ENCODE data around the gene ARHGAP8. TPM values are rescaled to one million over a fixed set of nuclear protein-coding genes. Genes with fewer than 3 reads are reported as not detected.

ARHGAP8 gene
- total and polyA plus RNA-seq, 2 donors = 1.5 to 4.5 TPM

GRCh38 chr22:44773082-44773481, 20.7 kb downstream of the ARHGAP8 start:
- H3K27me3 ChIP-seq (ENCODE audit: control insufficient read depth in 2 of 2, insufficient read depth in 1 of 2, low read length in 1 of 2) = no peaks in the 10 kb centered on the region
- no peaks in the 10 kb centered on the region for H3K4me1 ChIP-seq (ENCODE audit: control insufficient read depth in 2 of 2, insufficient read depth in 2 of 2, low read length in 2 of 2)
- DNase-seq (ENCODE audit: low read depth in 6 of 9, low spot score in 9 of 9) = no peak
- H3K4me3 ChIP-seq (ENCODE audit: low read length in 2 of 2) = no peak overlapping the region
- no peaks in the 10 kb centered on the region for H3K36me3 ChIP-seq (ENCODE audit: control insufficient read depth in 2 of 2, insufficient read depth in 2 of 2, low read length in 1 of 2)
- 98% methylated on average over 1 of the region's 1 CpG for WGBS
- no peak overlapping the region for H3K27ac ChIP-seq (ENCODE audit: low read depth in 1 of 2, low read length in 1 of 2)
- H3K9me3 ChIP-seq (ENCODE audit: control insufficient read depth in 2 of 2, insufficient read depth in 1 of 2, low read length in 1 of 2) = peaks cover 0 to 9% of the 10 kb centered on the region in 2 donors

DNA sequence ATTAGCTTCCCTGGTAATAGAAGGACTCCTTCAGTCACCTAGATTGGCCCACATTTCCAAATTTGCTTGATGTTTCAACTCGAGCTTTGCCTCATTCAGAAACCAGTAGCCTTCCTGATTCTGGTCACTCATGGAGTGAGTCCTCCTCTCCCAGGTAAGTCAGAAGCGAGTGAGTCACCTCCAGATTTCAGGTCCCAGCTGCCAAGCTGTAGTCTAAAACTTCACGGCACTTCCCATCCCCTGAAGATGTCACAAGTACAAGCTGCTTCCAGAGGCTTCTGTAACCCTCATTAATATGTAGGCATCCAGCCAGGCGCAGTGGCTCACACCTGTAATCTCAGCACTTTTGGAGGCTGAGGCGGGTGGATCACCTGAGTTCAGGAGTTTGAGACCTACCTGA, 23.5 kb downstream of the ARHGAP8 start:
- no peak for DNase-seq (ENCODE audit: low read depth in 6 of 9, low spot score in 9 of 9)
- H3K27ac ChIP-seq (ENCODE audit: low read depth in 1 of 2, low read length in 1 of 2) = no peak overlapping the region
- H3K4me1 ChIP-seq (ENCODE audit: control insufficient read depth in 2 of 2, insufficient read depth in 2 of 2, low read length in 2 of 2) = no peaks in the 10 kb centered on the region
- H3K4me3 ChIP-seq (ENCODE audit: low read length in 2 of 2) = no peak overlapping the region
- 94% methylated on average over 5 of the region's 5 CpGs for WGBS
- H3K27me3 ChIP-seq (ENCODE audit: control insufficient read depth in 2 of 2, insufficient read depth in 1 of 2, low read length in 1 of 2) = no peaks in the 10 kb centered on the region
- no peaks in the 10 kb centered on the region for H3K36me3 ChIP-seq (ENCODE audit: control insufficient read depth in 2 of 2, insufficient read depth in 2 of 2, low read length in 1 of 2)
- H3K9me3 ChIP-seq (ENCODE audit: control insufficient read depth in 2 of 2, insufficient read depth in 1 of 2, low read length in 1 of 2) = peaks cover 0 to 9% of the 10 kb centered on the region in 2 donors

- Histone ChIP-seq H3K4me1 (ENCODE audit: control insufficient read depth in 2 of 2, insufficient read depth in 2 of 2, low read length in 2 of 2) (no peaks in the 10 kb centered on the region), H3K4me3 (ENCODE audit: low read length in 2 of 2) (no peak overlapping the region), H3K27me3 (ENCODE audit: control insufficient read depth in 2 of 2, insufficient read depth in 1 of 2, low read length in 1 of 2) (no peaks in the 10 kb centered on the region), H3K9me3 (ENCODE audit: control insufficient read depth in 2 of 2, insufficient read depth in 1 of 2, low read length in 1 of 2) (peaks cover 0 to 9% of the 10 kb centered on the region in 2 donors), H3K36me3 (ENCODE audit: control insufficient read depth in 2 of 2, insufficient read depth in 2 of 2, low read length in 1 of 2) (no peaks in the 10 kb centered on the region), H3K27ac (ENCODE audit: low read depth in 1 of 2, low read length in 1 of 2) (no peak overlapping the region)
- 93% methylated on average over 16 of the region's 16 CpGs for WGBS
- no peak for DNase-seq (ENCODE audit: low read depth in 6 of 9, low spot score in 9 of 9)
Observed at GRCh38 chr22:44776605-44777363, 24.4 kb downstream of the ARHGAP8 start.

GRCh38 chr22:44777364-44777755, 25.0 kb downstream of the ARHGAP8 start:
- Histone ChIP-seq H3K4me3 (ENCODE audit: low read length in 2 of 2) (no peak overlapping the region), H3K9me3 (ENCODE audit: control insufficient read depth in 2 of 2, insufficient read depth in 1 of 2, low read length in 1 of 2) (peaks cover 0 to 9% of the 10 kb centered on the region in 2 donors), H3K27ac (ENCODE audit: low read depth in 1 of 2, low read length in 1 of 2) (no peak overlapping the region), H3K4me1 (ENCODE audit: control insufficient read depth in 2 of 2, insufficient read depth in 2 of 2, low read length in 2 of 2) (no peaks in the 10 kb centered on the region), H3K36me3 (ENCODE audit: control insufficient read depth in 2 of 2, insufficient read depth in 2 of 2, low read length in 1 of 2) (no peaks in the 10 kb centered on the region), H3K27me3 (ENCODE audit: control insufficient read depth in 2 of 2, insufficient read depth in 1 of 2, low read length in 1 of 2) (no peaks in the 10 kb centered on the region)
- DNase-seq (ENCODE audit: low read depth in 6 of 9, low spot score in 9 of 9) = no peak
- WGBS = 93% methylated on average over 2 of the region's 2 CpGs

DNA sequence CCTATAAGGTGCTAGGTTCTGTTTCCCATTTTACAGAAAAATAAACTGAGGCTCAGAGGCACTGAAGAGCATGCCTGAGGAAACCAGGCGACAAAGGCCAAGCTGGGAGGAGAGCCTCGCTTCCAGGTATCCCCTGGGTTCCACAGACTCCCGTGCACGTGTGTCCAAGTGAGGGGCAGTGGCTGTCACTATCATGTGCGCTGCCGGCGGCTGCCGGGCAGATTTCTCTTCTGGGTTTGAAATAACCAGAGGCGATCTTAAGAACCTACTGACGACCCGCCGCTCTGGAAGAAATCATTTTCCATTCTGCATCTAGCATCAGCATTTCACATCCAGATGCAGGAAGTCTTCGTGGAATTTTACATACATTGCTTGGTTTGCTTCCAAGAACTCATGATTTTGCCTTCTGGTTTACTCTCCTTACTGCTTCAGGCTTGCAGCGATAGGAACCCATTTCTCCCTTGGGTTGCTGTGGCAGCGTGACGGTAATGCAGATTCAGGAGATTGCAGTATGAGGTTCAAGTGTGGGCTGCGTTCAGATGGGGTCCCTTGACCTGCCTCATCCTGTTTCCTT, 28.6 kb downstream of the ARHGAP8 start:
- H3K9me3 ChIP-seq (ENCODE audit: control insufficient read depth in 2 of 2, insufficient read depth in 1 of 2, low read length in 1 of 2) = no peaks in the 10 kb centered on the region
- no peaks in the 10 kb centered on the region for H3K27me3 ChIP-seq (ENCODE audit: control insufficient read depth in 2 of 2, insufficient read depth in 1 of 2, low read length in 1 of 2)
- 88% methylated on average over 17 of the region's 17 CpGs for WGBS
- no peak for DNase-seq (ENCODE audit: low read depth in 6 of 9, low spot score in 9 of 9)
- H3K36me3 ChIP-seq (ENCODE audit: control insufficient read depth in 2 of 2, insufficient read depth in 2 of 2, low read length in 1 of 2) = no peaks in the 10 kb centered on the region
- no peaks in the 10 kb centered on the region for H3K4me1 ChIP-seq (ENCODE audit: control insufficient read depth in 2 of 2, insufficient read depth in 2 of 2, low read length in 2 of 2)
- H3K27ac ChIP-seq (ENCODE audit: low read depth in 1 of 2, low read length in 1 of 2) = no peak overlapping the region
- no peak overlapping the region for H3K4me3 ChIP-seq (ENCODE audit: low read length in 2 of 2)

DNA sequence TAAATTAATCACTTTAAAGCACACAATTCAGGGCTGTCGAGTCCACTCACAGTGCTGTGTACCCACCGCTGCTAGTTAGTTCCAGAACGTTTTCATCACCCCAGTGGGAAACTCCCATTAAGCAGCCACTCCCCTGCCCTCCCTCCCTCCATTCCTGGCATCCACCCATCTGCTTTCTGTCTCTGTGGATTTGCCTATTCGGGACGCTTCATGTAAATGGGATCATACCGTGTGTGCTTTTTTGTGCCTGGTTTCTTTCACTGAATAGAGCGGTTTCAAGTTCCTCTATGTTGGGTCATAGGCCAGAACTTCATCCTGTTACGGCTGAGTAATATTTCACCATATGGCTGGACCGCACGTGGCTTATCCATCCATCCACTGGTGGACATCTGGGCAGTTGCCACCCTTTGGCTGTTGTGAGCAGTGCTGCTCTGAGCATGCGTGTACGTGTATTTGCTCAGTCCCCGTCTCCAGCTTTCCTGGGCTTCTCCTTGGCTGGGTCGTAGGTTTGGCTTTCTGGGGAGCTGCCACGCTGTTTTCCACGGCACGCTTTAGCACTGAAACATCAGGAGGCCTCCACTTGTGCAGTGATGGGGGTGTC, 30.1 kb downstream of the ARHGAP8 start:
- Histone ChIP-seq H3K27me3 (ENCODE audit: control insufficient read depth in 2 of 2, insufficient read depth in 1 of 2, low read length in 1 of 2) (no peaks in the 10 kb centered on the region), H3K9me3 (ENCODE audit: control insufficient read depth in 2 of 2, insufficient read depth in 1 of 2, low read length in 1 of 2) (no peaks in the 10 kb centered on the region), H3K27ac (ENCODE audit: low read depth in 1 of 2, low read length in 1 of 2) (no peak overlapping the region), H3K36me3 (ENCODE audit: control insufficient read depth in 2 of 2, insufficient read depth in 2 of 2, low read length in 1 of 2) (no peaks in the 10 kb centered on the region), H3K4me1 (ENCODE audit: control insufficient read depth in 2 of 2, insufficient read depth in 2 of 2, low read length in 2 of 2) (no peaks in the 10 kb centered on the region), H3K4me3 (ENCODE audit: low read length in 2 of 2) (no peak overlapping the region)
- WGBS = 84% methylated on average over 17 of the region's 17 CpGs
- DNase-seq (ENCODE audit: low read depth in 6 of 9, low spot score in 9 of 9) = peak in 1 of 9 donors; percentile 19

DNA sequence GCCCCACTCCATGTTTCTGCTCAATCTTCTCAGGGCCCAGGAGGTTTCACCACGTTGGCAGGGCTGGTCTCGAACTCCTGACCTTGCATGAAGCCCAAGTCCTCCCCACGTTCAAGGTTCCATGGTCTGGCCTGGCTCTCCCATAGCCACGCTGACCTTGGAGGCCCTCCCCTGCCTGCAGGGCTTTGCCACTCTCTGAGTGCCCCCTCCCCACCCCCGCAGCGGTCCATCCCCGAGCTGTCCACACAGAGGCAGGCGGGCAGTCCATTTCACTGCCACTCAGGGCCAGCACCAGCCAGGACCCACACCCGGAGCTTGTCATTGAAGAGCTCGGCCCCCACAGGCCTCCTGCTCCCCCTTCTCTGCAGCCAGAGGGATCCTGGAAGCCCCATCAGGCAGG, 30.7 kb downstream of the ARHGAP8 start:
- DNase-seq (ENCODE audit: low read depth in 6 of 9, low spot score in 9 of 9) = no peak

GRCh38 chr22:44783581-44783980, 31.2 kb downstream of the ARHGAP8 start:
- DNase-seq (ENCODE audit: low read depth in 6 of 9, low spot score in 9 of 9) = no peak
- no peaks in the 10 kb centered on the region for H3K36me3 ChIP-seq (ENCODE audit: control insufficient read depth in 2 of 2, insufficient read depth in 2 of 2, low read length in 1 of 2)
- no peak overlapping the region for H3K27ac ChIP-seq (ENCODE audit: low read depth in 1 of 2, low read length in 1 of 2)

More for the DNA sequence above, 30.7 kb downstream of the ARHGAP8 start:
- Histone ChIP-seq H3K27ac (ENCODE audit: low read depth in 1 of 2, low read length in 1 of 2) (no peak overlapping the region), H3K27me3 (ENCODE audit: control insufficient read depth in 2 of 2, insufficient read depth in 1 of 2, low read length in 1 of 2) (no peaks in the 10 kb centered on the region), H3K9me3 (ENCODE audit: control insufficient read depth in 2 of 2, insufficient read depth in 1 of 2, low read length in 1 of 2) (no peaks in the 10 kb centered on the region), H3K36me3 (ENCODE audit: control insufficient read depth in 2 of 2, insufficient read depth in 2 of 2, low read length in 1 of 2) (no peaks in the 10 kb centered on the region), H3K4me3 (ENCODE audit: low read length in 2 of 2) (no peak overlapping the region), H3K4me1 (ENCODE audit: control insufficient read depth in 2 of 2, insufficient read depth in 2 of 2, low read length in 2 of 2) (no peaks in the 10 kb centered on the region)
- 69% methylated on average over 10 of the region's 10 CpGs for WGBS

GRCh38 chr22:44786136-44786535, 33.8 kb downstream of the ARHGAP8 start:
- DNase-seq (ENCODE audit: low read depth in 6 of 9, low spot score in 9 of 9) = no peak
- no peaks in the 10 kb centered on the region for H3K9me3 ChIP-seq (ENCODE audit: control insufficient read depth in 2 of 2, insufficient read depth in 1 of 2, low read length in 1 of 2)
- no peak overlapping the region for H3K27ac ChIP-seq (ENCODE audit: low read depth in 1 of 2, low read length in 1 of 2)
- no peak overlapping the region for H3K4me3 ChIP-seq (ENCODE audit: low read length in 2 of 2)
- WGBS = 92% methylated on average over 23 of the region's 23 CpGs
- no peaks in the 10 kb centered on the region for H3K4me1 ChIP-seq (ENCODE audit: control insufficient read depth in 2 of 2, insufficient read depth in 2 of 2, low read length in 2 of 2)
- no peaks in the 10 kb centered on the region for H3K36me3 ChIP-seq (ENCODE audit: control insufficient read depth in 2 of 2, insufficient read depth in 2 of 2, low read length in 1 of 2)
- no peaks in the 10 kb centered on the region for H3K27me3 ChIP-seq (ENCODE audit: control insufficient read depth in 2 of 2, insufficient read depth in 1 of 2, low read length in 1 of 2)

More at GRCh38 chr22:44783581-44783980, 31.2 kb downstream of the ARHGAP8 start:
- Histone ChIP-seq H3K27me3 (ENCODE audit: control insufficient read depth in 2 of 2, insufficient read depth in 1 of 2, low read length in 1 of 2) (no peaks in the 10 kb centered on the region), H3K9me3 (ENCODE audit: control insufficient read depth in 2 of 2, insufficient read depth in 1 of 2, low read length in 1 of 2) (no peaks in the 10 kb centered on the region), H3K4me3 (ENCODE audit: low read length in 2 of 2) (no peak overlapping the region), H3K4me1 (ENCODE audit: control insufficient read depth in 2 of 2, insufficient read depth in 2 of 2, low read length in 2 of 2) (no peaks in the 10 kb centered on the region)
- WGBS = 52% methylated on average over 14 of the region's 14 CpGs

Measured in thymus (tissue), 11 donors.